ENCODE data around the gene DDX3X.

DDX3X gene

DNA sequence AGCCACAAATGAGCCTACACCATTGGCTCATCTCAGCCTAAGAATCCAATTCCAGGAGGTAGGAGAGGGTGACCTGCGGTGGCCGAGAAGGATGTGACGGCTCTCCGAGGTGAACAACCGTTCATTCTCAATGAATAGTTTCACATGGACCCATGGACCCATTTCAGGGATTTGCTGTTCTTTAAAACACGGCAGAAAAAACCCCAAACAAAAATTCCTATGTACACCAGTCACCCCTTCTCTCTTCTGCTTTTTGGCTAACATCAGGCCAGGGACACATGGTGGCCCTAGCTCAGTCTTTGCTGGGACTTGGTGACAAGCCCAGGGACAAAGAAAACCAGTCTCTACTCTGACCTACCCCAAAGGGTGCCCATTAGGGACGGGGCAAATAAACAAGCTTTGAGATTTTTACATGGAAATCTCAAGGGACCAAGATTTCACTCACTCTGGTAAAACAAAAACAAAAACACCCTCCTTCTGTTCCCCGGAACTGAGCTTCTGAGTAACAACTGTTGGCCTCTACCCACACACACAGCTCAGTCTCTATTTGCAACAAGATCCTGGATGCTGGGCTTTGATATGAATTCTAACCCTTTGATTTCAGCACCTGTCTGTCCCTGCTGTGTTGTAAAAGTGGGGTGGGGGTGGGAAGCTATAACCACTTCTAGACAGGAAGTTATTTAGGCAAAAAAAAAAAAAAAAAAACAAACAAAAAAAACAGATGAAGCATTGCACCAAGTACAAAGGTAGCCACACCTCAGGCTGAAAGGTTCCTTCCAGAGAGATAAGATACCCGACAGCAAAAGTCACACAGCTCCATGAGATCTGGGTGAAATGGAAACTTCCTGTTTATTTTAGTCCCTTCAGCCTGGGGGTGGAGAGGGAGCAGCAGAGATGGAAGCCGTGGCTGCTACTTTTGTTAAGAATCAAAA lies 49.0 kb downstream of the DDX3X start:
- H3F3A ChIP-seq (ENCODE audit: low read depth) = no peaks in the 10 kb centered on the region
- H3K4me2 ChIP-seq (ENCODE audit: low read depth, low read length, poor library complexity, severe bottlenecking) = no peak overlapping the region
- no peaks in the 10 kb centered on the region for H3K36me3 ChIP-seq (ENCODE audit: insufficient read depth, low read length)
- no peaks in the 10 kb centered on the region for H3K27me3 ChIP-seq (ENCODE audit: insufficient read depth, low read length, poor library complexity, severe bottlenecking)
- peak overlapping the region; percentile 52; the same call in 1 of the 2 replicates for H2AFZ ChIP-seq (ENCODE audit: low read length)
- no peak overlapping the region for H3K9ac ChIP-seq (ENCODE audit: low read depth, low read length, poor library complexity, severe bottlenecking)
- no peaks in the 10 kb centered on the region for H3K4me1 ChIP-seq (ENCODE audit: insufficient read depth, low read length, poor library complexity, severe bottlenecking)
- H3K9me2 ChIP-seq (replicated peaks; ENCODE audit: low read depth, low read length) = no peaks in the 10 kb centered on the region
- TF ChIP-seq, protein P1, sequence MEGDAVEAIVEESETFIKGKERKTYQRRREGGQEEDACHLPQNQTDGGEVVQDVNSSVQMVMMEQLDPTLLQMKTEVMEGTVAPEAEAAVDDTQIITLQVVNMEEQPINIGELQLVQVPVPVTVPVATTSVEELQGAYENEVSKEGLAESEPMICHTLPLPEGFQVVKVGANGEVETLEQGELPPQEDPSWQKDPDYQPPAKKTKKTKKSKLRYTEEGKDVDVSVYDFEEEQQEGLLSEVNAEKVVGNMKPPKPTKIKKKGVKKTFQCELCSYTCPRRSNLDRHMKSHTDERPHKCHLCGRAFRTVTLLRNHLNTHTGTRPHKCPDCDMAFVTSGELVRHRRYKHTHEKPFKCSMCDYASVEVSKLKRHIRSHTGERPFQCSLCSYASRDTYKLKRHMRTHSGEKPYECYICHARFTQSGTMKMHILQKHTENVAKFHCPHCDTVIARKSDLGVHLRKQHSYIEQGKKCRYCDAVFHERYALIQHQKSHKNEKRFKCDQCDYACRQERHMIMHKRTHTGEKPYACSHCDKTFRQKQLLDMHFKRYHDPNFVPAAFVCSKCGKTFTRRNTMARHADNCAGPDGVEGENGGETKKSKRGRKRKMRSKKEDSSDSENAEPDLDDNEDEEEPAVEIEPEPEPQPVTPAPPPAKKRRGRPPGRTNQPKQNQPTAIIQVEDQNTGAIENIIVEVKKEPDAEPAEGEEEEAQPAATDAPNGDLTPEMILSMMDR (conservative IDR thresholded peaks at IDR 0.05; ENCODE audit: low read length) = no peak
- no peak for TF ChIP-seq EZH2phosphoT487 (IDR thresholded peaks at IDR 0.05; ENCODE audit: borderline replicate concordance)
- no peaks in the 10 kb centered on the region for H3K9me3 ChIP-seq (ENCODE audit: insufficient read depth, low read depth, low read length)
- H3K4me3 ChIP-seq (ENCODE audit: low read length, poor library complexity, severe bottlenecking) = no peak overlapping the region
- no peaks in the 10 kb centered on the region for H3K79me2 ChIP-seq (ENCODE audit: insufficient read depth, low read length)
- H4K20me1 ChIP-seq (ENCODE audit: insufficient read depth, low read length, poor library complexity, severe bottlenecking) = no peaks in the 10 kb centered on the region

DNA sequence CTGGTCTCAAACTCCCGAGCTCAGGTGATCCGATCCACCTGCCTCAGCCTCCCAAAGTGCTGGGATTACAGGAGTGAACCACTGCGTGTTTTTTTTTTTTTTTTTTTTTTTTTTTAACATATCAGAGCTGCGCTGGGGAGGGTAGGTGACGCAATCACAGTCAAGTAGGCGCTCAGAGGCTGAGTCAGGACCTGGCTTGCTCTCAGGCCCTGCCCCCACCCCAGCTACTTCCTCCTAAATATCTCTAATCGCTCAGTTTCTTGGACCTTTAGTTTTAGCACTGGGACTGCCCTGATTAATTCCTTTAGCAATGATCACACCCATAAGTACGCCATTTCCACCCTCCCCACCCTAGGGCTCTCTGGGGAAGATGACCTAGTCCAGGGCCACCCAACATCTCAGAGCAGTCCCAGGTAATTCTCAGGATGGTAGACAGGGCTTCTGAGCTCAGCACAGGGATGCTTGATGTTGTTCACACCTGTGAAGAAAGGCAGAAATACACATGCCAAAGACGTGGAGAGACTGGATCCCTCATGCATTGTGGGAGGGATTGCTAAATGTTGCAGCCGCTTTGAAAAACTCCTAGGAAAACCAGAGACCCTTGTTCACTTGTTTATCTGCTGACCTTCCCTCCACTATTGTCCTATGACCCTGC lies 50.2 kb downstream of the DDX3X start:
- no peaks in the 10 kb centered on the region for H3K9me2 ChIP-seq (replicated peaks; ENCODE audit: low read depth, low read length)
- no peak for TF ChIP-seq EZH2phosphoT487 (IDR thresholded peaks at IDR 0.05; ENCODE audit: borderline replicate concordance)
- TF ChIP-seq, protein P1 (conservative IDR thresholded peaks at IDR 0.05; ENCODE audit: low read length) = no peak
- H3K36me3 ChIP-seq (ENCODE audit: insufficient read depth, low read length) = no peaks in the 10 kb centered on the region
- H4K20me1 ChIP-seq (ENCODE audit: insufficient read depth, low read length, poor library complexity, severe bottlenecking) = no peaks in the 10 kb centered on the region
- H3K4me1 ChIP-seq (ENCODE audit: insufficient read depth, low read length, poor library complexity, severe bottlenecking) = no peaks in the 10 kb centered on the region
- no peak overlapping the region for H3K4me2 ChIP-seq (ENCODE audit: low read depth, low read length, poor library complexity, severe bottlenecking)
- no peaks in the 10 kb centered on the region for H3K27me3 ChIP-seq (ENCODE audit: insufficient read depth, low read length, poor library complexity, severe bottlenecking)
- no peak overlapping the region for H3K4me3 ChIP-seq (ENCODE audit: low read length, poor library complexity, severe bottlenecking)
- H3F3A ChIP-seq (ENCODE audit: low read depth) = no peaks in the 10 kb centered on the region
- no peaks in the 10 kb centered on the region for H3K9me3 ChIP-seq (ENCODE audit: insufficient read depth, low read depth, low read length)
- H3K79me2 ChIP-seq (ENCODE audit: insufficient read depth, low read length) = no peaks in the 10 kb centered on the region
- H3K9ac ChIP-seq (ENCODE audit: low read depth, low read length, poor library complexity, severe bottlenecking) = no peak overlapping the region
- no peak overlapping the region for H2AFZ ChIP-seq (ENCODE audit: low read length)

GRCh38 chrX:41386222-41386990 lies 52.4 kb downstream of the DDX3X start:
- H3K9me2 ChIP-seq (replicated peaks; ENCODE audit: low read depth, low read length) = no peaks in the 10 kb centered on the region
- no peaks in the 10 kb centered on the region for H3F3A ChIP-seq (ENCODE audit: low read depth)
- H4K20me1 ChIP-seq (ENCODE audit: insufficient read depth, low read length, poor library complexity, severe bottlenecking) = no peaks in the 10 kb centered on the region
- no peak overlapping the region for H3K4me3 ChIP-seq (ENCODE audit: low read length, poor library complexity, severe bottlenecking)
- no peaks in the 10 kb centered on the region for H3K4me1 ChIP-seq (ENCODE audit: insufficient read depth, low read length, poor library complexity, severe bottlenecking)
- H3K27me3 ChIP-seq (ENCODE audit: insufficient read depth, low read length, poor library complexity, severe bottlenecking) = no peaks in the 10 kb centered on the region
- no peak overlapping the region for H3K9ac ChIP-seq (ENCODE audit: low read depth, low read length, poor library complexity, severe bottlenecking)
- H3K36me3 ChIP-seq (ENCODE audit: insufficient read depth, low read length) = no peaks in the 10 kb centered on the region
- no peak for TF ChIP-seq EZH2phosphoT487 (IDR thresholded peaks at IDR 0.05; ENCODE audit: borderline replicate concordance)
- TF ChIP-seq, protein P1 (conservative IDR thresholded peaks at IDR 0.05; ENCODE audit: low read length) = no peak
- H3K4me2 ChIP-seq (ENCODE audit: low read depth, low read length, poor library complexity, severe bottlenecking) = no peak overlapping the region
- H3K79me2 ChIP-seq (ENCODE audit: insufficient read depth, low read length) = no peaks in the 10 kb centered on the region
- H2AFZ ChIP-seq (ENCODE audit: low read length) = no peak overlapping the region
- H3K9me3 ChIP-seq (ENCODE audit: insufficient read depth, low read depth, low read length) = no peaks in the 10 kb centered on the region
